HUDEP-2 (cell line): ENCODE measurements around the gene LRRC57.
A peak's percentile ranks its signal among the peaks of the same experiment; 100 is the strongest.
"Not testable (repeated sequence)": the region's sequence is repeated elsewhere in the genome, so short reads cannot be mapped to it uniquely, and the experiment has no call there.

Source experiments
- DNase-seq, 76 experiments: peaks; one replicate each; lab custom pipeline; 2025; ENCODE audit not compliant: unreplicated experiment in 76 of 76; lab: John Stamatoyannopoulos, UW

The LRRC57 gene

DNA sequence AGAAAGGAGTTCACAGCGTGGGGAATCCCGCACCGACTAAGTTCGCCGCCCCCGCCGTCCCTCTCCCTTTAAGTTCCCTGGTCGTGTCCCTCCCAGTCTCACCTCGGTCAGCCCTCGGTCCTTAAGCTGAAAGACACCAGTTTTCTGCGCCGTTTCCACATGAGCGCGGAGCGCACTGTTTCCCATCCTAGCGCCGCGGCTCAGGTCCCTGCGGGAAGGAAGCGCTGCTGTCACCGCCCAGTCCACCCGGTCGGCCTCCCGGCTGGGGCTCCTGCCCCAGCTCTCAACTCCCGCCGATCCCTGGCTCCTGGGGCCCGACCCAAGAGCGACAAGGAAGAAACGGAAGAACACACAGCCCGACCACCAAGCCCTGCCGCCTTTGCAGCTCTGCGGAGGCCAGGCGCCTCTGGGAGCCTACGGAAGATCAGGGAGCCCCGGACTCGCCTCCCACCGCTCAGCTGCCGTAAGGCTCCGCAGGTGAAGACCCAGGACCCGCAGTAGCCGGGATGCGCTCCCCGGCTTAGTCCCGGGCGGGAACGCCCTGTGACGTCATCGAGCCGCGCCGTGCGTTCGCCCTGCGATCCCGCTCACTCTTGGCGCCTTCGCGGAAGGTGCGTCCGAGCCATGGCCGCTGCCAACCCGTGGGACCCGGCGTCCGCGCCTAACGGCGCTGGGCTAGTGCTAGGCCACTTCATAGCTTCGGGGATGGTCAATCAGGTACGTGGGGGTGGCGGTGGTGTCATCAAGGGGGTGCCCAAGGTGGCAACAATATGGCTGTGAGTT, at the start of gene LRRC57, which contains the start of gene HAUS2:
Gene LRRC57, minus strand, starts transcription at position 545 of the 783 bp plus-strand sequence. Its CDS starts 359 bp downstream, at position 186.
Gene HAUS2, plus strand, starts transcription at position 590 of the 783 bp plus-strand sequence. Its CDS starts 35 bp downstream, at position 625.
- peak in 74 of 76 experiments; percentile 12 to 85 (median 70) for DNase-seq

DNA sequence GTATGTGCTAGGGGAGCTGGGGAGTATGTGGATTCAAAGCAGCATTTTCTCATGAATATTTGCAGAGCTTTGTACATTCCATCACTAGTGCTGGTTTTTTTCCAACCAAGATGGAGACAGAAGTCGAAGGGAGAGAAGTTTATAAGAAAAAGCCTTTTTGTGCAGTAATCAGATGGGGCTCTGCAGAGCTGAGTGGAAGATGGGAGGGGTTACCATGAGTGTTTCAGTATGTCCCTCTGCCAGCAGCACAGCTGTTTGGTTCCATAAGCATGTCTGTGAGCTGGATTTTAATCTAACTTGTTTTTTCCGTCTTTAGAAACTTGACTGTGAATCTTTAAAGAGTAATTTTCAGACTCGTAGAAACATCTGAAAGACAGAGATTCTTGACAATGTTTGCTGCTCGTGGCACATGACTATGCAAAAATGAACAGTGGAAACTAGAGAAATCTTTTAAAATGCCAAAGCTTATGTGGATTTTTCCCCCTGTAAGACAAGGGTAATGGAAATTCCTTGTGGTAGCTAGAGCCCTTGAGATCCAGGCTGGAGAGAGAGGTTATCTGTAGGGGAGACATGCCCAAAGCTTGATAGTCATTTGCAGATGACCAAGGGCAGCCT, 47.1 kb upstream of the LRRC57 start:
- DNase-seq, result no peak

DNA sequence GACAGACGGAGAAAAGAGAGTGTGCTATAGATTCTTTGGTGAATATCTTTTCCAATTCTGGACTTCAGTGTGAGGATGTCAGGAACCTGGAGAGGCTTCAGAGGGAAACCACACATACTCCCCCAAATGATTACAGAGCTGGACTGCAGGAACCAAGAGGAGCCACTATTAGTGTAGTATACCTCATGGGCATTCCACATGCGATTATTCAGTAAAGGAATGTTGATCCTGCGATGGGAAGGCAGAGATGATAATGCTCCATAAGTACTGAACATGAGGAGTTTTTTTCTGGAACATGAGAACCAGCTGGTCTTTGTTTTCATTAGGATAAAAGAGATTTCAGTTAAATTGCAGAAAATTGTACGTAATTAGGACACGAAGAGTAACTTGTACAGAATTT, 45.5 kb upstream of the LRRC57 start:
- DNase-seq, result no peak

DNA sequence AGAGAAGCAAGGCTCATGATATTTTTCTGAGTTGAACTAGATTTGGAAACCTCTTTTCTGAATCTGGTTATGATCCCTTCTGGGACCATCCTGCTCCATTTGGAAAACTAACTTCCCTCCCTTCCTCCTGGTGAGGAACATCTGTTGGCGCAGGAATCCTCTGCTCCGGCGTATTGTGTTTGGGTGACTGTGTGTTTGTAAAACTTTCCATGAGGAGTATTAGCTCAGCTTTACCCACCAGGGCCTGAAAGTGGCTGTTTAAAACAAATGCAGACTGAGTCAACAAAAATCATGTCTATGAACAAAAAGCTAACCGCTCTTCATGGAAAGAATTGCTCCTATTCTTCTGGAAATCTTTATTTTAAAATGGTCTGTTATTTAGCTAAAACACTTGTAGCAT, 44.5 kb upstream of the LRRC57 start:
- DNase-seq, result no peak

DNA sequence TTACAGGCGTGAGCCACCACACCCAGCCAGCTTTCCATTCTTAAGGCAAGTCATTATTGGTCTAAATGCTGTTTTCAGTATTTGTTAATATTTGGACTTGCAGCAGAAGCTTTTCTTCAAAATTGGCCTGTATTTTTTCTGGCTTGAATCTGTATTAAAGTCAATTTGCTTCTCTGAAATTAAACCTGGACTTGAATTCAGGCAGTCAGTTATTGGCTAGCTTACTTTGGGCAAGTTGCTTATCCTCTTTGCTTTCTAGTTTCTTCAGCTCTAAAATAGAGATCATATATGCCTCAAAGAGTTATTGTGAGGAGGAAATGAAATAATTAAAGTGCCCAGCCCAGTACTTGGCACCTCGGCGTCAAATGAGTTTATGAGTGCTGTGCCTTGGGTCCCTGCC, 44.1 kb upstream of the LRRC57 start:
- no peak for DNase-seq

DNA sequence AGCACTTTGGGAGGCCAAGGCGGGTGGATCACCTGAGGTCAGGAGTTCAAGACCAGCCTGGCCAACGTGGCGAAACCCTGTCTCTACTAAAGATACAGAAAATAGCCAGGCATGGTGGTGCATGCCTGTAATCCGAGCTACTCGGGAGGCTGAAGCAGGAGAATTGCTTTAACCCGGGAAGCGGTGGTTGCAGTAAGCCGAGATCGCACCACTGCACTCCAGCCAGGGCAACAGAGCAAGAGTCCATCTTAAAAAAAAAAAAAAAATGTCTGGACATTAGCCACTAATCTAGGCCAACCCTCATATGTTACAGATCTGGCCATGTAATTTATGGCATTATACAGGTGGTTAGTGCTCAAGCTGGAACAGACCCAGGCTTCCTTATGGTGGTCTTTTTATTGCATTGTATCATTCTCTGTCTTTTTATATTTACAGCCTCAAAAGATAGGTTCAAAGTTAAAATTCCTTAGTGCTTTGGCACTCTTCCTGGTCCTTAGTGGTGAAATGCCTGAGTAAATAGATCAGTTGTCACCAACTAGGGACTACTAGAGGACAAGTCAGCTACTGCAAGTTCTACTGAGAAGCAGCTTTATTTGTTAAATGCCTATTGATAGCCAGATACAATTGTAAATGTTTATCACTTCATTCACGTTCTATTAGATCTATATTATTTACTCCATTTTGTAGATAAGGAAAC, 42.8 kb upstream of the LRRC57 start:
- DNase-seq, result peak in 6 of 76 experiments; percentile 4 to 15 (median 8)

DNA sequence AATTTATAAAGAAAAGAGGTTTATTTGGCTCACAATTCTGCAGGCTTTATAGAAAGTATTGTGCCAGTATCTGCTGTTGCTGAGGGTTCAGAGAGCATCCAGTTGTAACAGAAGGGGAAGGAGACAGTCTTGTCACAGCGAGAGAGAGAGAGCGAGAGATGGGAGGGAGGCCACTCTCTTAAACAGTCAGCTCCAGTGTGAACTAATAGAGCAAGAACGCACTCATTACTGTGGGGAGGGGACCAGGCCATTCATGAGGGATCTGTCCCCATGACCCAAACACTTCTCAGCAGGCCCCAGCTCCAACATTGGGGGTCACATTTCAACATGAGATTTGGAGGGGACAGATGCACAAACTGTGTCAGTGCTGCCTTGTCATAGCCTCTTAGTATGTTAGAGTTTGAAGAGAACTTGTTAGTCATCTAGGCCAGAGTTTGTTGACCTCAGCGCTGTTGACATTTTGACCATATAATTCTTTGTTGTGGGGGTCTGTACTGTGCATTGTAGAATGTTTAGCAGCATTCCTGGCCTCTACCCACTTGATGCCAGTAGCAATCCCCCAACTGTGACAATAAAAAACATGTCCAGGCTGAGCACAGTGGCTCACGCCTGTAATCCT, 42.1 kb upstream of the LRRC57 start:
- no peak for DNase-seq

DNA sequence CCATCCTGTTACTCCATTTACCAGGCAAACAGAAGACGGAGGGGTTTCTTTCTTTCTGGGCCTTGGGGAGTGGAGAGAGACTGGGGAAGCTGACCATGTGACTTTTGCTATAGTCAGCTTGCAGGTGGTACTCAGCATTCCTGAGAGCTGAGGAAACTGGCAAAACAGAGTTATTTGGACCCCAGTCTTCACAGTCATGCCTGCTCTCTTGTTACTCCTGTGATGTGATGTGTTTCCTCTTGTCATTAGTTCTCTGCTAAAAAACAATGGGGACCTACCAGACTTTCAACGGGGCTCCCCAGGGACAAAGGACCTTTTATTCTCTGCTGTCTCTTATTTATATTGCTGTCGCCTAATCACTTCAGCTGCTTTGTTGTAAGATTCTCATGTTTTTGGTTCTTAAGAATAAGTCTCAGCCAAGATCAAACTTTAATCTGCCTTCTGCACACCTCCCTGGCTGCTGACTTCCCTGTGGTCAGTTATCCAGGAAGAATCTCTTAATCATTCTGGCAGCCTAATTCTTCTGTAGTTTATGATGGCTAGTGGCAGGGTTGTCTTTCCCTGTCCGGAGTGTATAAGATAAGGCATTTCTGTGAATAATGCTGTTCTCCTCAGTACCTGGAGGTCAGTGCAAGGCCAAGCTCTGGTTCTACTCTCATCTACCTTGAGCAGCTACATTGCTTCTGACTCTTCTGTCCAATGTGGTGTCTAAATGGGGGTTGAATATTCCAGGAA, 35.6 kb upstream of the LRRC57 start:
- DNase-seq, result peak in 8 of 76 experiments; percentile 9 to 60 (median 26)

DNA sequence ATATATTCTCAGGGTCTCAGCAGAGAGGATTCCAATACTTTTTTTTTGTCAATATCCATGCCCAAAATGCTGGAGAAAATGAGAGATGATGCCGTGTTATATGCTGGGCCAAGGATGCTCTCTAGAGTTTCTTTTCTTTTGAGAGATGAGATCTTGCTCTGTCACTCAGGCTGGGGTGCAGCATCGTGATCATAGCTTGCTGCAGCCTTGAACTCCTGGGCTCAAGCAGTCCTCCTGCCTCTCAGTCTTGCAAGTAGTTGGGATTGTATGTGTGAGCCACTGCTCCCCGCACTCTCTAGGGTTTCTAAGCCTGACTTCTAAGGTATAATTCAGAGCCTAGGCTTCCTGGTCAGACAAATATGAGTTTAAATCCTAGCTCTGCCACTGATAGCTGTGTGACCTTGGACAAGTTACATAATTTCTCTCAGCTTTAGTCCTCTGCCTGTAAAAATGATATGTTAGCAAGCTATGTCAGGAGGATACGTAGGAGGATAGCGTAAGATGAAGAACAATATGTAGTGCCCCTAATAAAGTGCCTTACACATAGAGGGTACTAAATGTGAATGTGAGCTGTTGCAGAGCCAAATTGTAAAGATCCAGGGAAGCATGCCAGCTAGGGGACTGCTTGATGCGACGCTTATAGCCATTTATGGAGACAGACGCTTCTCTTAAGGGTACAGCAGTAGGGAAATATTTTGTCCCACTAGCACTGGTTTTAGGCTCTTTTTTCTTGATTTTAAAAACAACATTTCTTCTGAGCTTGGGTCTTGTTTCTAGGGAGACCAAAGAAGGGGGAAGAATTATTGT, 34.2 kb upstream of the LRRC57 start:
- no peak for DNase-seq

DNA sequence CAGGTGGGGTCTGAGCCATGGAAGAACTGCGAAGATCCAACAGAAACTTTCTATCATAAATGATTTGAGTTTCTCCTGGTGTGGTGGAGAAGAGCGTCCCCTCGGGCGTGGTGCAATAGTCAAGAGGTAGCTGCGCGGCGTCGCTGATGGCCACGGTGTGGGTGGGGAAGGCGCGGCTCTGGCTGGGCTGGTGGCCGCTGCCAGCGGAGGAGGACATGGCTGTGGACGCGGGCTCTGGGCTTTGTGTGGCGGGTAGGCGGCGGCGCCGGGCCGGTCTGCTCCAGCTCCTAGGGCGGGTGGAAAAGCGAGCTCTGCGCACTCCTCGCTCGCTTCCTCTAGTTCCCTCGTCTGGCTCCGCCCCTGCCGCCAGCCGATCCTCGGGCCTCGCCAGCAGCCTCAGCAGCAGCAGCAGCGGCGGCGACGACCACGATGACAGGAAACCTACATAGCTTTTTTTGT, 32.7 kb upstream of the LRRC57 start:
- DNase-seq, result peak in 57 of 76 experiments; percentile 7 to 70 (median 43)

DNA sequence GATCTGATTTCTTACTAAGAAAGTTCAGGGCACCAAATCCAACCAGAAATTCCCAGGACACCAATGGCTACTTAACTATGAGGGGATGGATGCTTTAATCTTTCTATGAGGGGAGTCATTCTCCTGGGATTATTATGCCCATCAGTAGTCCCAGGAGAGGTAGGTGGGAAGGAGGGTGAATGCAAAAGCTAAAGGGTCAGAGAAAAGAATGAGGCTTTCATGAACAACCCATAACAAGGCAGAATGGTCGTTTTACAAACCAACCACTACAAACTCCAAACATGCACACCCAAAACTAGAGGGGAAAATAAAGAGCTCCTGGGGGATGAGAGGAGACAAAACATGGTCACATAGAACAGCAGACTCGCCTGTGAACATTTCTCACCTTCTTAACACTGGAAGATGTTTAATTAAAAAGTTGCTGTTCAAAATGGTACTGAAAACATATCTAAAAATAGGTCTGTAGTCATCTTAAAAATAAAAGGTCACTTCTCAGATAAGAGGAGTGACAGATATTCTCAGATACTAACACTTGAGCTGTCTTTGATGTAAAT, 30.5 kb upstream of the LRRC57 start:
- no peak for DNase-seq

DNA sequence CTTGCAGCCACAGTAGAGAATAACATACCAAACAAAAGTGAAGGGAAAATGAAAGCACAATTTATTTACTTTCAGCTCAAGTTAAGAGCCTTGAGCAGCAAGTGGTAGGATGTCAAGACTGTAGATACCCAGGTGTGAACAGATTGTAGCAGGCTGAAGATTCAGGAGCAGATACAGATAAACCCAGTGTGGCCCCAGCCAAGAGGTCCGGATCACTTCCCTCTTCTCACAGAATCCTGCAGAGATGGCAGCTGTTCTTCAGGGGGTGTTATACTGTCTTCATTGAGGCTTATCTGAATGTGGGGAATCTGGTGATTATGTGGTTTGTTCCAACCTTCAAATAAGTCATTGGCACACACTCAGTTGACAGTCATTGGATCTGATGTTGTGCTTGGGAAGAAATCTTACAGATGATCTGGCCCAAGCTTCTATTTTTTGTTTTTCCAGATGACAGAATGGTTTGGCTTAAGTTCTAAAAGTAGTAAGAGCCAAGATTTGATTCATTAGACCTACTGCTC, 29.0 kb upstream of the LRRC57 start:
- DNase-seq, result no peak

DNA sequence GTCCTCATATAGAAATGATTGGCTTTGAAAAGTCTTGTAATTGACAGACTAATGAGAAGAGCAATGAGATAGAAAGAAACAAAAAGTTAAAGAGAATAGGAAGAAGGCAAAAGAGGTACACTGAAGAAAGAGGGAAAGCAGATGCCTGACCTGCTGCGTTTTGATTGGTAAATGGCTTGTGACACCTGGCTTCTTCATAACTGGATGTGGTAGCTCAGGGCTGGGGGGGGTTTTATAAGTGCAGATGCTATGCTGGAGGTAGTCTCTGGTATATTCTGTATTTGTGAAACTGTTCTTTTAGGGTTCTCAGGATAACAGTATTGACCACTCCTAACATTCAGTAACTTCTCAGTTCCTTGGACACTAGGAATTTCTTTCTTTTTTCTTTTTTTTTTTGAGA, 28.2 kb upstream of the LRRC57 start:
- no peak for DNase-seq

DNA sequence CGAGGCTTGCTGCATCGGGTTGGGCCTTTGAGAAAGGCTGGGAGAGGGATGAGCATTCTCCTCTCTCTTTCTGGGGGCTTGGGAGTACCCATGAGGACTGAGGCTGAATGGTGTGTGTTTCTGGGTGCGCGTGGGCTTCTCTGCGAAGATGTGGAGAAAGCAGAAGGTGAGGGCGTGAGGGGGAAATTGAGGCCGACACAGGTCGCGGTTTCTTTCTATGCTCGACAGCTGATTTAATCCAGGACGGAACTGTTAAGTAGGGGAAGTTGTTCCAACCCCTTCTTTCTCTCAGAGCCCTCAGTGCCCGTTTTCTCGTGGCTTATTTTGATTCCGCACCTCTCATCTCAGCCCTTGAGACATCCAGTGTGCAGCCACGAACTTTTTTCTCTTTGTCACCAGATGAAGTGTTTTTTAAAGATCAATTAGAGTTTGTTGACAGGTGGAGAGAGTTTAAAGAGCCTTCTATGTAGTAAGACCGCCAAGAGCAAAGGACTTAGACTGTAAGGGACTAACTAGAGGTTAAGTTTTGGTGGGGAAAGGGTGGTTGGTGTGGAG, 27.5 kb upstream of the LRRC57 start:
- DNase-seq, result no peak

DNA sequence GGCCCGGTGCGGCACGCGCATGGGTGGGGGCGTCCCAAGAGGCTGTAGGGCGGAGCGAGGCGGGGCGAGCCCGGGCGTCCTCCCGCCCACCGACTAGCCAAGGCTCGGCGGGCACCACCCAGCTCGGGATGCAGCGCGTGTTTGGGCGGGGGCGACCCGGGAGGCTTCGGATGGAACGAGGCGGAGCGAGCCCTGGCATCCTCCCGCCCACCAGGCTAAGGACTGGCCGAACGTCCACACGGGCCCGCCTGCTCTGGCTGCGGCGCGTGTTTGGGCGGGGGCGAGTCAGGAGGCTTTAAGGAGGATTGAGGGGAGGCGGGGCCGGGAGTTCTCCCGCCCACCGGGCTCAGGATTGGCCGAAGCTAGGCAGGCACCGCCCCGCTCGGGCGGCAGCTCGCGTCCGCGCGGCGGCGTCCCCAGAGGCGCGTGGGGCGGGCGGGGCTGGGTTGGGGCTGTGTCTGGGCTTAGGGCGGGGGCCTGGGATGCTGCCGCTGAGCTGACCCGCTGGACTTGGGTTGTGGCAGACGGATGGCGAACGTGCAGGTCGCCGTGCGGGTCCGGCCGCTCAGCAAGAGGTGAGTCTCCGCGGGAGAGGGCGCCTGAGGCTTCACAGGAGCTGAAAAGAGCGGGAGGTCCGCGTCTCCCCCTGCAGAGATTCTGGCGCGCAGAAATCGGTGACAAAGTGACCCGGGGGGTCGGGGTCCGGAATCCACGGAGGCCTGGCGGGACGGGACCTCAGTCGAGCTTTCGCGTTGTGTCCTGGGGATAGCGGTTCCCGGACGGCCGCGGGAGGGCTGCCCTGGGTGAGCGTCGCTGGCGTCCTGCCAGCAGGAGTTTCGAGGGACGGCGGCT, 26.8 kb upstream of the LRRC57 start, which contains the start of gene STARD9:
Gene STARD9, plus strand, starts transcription at position 419 of the 852 bp plus-strand sequence. Its CDS starts 110 bp downstream, at position 529.
- DNase-seq, result peak; percentile 77 to 99 (median 98)

DNA sequence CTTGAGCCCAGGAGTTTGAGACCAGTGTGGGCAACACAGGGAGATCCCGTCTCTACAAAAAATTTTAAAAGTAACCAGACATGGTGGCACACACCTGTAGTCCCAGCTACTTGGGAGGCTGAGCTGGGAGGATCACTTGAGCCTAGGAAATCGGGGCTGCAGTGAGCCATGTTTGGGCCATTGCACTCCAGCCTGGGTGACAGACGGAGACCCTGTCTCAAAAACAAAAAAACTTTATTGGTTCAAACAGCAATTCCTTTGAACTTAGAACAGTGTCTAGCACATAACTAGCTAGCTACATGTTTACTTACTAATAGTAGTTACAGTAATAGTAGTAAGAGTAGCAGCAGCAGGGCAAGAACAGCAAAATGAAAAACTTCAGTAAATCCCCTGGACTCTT, 10.1 kb upstream of the LRRC57 start:
- DNase-seq, result no peak

DNA sequence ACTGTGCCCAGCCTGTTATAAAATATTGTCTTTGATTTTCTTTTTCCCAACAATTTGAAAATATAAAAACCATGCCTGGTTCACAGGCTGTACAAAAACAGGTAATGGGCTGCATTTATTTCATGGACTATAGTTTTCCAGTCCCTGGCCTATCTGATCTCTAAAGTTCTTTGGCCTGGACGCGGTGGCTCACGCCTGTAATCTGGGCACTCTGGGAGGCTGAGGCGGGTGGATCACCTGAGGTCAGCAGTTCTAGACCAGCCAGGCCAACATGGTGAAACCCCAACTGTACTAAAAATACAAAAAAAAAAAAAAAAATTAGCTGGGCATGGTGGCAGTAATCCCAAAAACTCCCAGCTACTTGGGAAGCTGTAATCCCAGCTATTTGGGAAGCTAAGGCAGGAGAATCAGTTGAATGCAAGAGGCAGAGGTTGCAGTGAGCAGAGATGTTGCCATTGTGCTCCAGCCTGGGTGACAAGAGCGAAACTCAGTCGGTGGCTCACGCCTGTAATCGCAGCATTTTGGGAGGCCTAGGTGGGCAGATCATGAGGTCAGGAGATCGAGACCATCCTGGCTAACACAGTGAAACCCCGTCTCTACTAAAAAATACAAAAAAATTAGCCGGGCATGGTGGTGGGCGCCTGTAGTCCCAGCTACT, 8.1 kb upstream of the LRRC57 start:
- DNase-seq, result not testable (repeated sequence)
